ENCODE data around the gene FAM227B.
A peak's percentile ranks its signal among the peaks of the same experiment; 100 is the strongest.
"Not testable (repeated sequence)": the region's sequence is repeated elsewhere in the genome, so short reads cannot be mapped to it uniquely, and the experiment has no call there.

The FAM227B gene

GRCh38 chr15:49492830-49493229 is 127.8 kb downstream of the FAM227B start:
- DNase-seq: no peak

- DNase-seq: no peak
These were observed 128.5 kb downstream of the FAM227B start for GRCh38 chr15:49492151-49492550.

- no peak for DNase-seq
These were observed 129.7 kb downstream of the FAM227B start for GRCh38 chr15:49490966-49491365.

- not testable (repeated sequence) for DNase-seq
These were observed 135.2 kb downstream of the FAM227B start for GRCh38 chr15:49485401-49485800.

DNA sequence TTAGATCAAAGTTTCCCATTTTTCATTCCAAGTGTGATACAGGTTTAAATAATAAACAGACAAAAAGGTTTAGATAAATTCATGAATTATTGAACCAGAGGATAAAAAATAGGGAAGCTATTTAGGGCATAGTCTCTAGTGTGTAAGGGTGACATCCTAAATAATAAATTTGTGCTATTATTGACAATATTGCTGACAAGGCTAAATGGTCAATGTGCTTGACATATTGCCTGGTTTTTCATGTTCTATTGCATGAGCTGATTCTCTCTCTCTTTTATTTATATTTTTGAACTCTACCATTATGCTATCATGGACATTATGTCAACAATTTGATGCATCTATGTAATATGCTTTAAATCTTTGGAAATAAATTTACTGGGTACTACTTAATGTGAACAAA is 141.6 kb downstream of the FAM227B start:
- DNase-seq: not testable (repeated sequence)

DNA sequence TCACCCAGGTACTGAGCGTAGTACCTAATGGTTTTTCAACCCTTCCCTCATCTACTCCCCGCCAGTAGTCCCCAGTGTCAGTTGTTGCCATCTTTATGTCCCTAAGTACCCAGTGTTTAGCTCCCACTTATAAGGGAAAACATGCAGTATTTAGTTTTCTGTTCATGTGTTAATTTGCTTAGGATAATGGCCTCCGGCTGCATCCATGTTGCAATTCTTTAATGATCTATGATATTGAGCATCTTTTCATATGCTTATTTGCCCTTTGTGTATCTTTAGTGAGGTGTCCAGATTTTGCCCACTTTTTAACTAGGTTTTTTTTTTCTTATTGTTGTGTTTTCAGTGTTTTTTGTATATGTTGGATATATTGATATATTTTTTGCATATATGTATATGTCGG is 142.6 kb downstream of the FAM227B start:
- not testable (repeated sequence) for DNase-seq

DNA sequence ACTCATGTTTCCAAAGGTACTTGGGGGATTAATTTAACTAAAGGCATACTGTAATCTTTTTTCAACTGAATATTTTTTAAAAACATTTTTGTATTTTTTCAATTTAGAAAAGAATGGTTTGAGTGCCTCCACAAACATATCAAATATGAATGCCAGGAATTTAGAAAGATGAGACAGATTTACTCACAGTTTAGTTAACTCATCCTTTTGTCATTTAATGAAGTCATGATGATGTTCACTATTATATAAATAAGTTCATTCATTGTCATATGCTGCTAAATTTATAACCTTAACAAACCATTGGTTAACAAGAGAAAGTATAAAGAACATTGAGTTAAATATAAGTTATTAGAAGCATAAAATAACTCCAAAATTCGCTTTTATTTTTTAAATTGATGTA is 147.6 kb downstream of the FAM227B start:
- no peak for DNase-seq

DNA sequence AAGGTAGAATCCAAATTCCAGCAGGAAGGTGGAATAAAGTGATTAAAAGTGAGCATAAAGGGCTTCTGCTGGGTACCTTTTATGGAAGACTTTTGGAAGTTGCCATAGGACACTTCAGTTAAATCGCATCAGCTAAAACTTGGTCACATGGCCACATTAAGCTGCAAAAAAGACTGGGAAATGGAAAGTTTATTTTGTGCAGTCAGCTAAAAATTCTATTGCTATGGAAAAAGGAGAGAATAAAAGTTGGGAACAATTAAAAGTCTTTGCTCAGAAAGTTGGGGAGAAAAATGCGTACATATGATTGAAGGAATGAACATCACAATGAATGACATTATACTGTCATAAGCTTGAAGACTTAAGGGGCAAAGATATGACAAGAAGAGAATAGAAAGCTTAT is 148.3 kb downstream of the FAM227B start:
- no peak for DNase-seq

DNA sequence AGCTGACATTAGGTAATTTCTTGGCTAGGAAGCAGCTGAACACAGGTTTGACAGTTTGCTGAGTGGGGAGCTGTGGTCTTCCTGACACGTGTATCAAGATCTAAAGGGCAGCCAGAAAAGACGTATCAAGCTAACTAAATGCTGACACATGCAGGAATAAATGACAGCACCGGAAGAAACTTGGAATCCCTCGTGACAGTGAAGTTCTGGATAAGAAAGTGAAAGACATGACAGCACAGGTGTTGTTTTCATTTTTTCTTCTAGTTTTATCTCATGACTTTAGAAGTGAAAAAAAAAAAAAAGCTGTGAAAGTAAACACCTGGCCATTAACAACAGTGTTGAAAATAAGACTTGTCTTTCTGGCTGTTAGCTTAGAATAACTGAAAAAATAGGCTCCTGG is 148.9 kb downstream of the FAM227B start:
- no peak for DNase-seq

- not testable (repeated sequence) for DNase-seq
These were observed 149.4 kb downstream of the FAM227B start for GRCh38 chr15:49471248-49471647.

- no peak for DNase-seq
These were observed 152.2 kb downstream of the FAM227B start for GRCh38 chr15:49468481-49468839.

- DNase-seq: no peak
These were observed 152.7 kb downstream of the FAM227B start for GRCh38 chr15:49467746-49468480.

- DNase-seq: no peak
These were observed 154.5 kb downstream of the FAM227B start for GRCh38 chr15:49466119-49466518.

DNA sequence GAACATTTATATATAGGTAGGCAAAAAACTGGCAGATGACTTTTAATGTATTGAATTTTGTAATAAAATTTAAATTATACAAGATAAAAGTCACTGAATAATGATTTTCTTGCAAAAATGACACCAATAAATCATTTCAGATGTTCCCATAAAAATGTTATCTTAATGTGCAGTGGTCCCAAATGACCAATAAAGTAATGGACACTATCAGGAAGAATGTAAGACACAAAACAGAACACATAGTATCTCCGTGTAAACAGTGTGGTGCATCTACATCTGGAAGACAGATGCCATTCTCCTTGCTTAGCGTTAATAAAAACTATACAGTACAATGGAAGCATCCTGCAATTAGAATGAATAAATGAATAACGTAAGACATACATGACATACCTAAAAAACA is 156.1 kb downstream of the FAM227B start:
- DNase-seq: no peak

DNA sequence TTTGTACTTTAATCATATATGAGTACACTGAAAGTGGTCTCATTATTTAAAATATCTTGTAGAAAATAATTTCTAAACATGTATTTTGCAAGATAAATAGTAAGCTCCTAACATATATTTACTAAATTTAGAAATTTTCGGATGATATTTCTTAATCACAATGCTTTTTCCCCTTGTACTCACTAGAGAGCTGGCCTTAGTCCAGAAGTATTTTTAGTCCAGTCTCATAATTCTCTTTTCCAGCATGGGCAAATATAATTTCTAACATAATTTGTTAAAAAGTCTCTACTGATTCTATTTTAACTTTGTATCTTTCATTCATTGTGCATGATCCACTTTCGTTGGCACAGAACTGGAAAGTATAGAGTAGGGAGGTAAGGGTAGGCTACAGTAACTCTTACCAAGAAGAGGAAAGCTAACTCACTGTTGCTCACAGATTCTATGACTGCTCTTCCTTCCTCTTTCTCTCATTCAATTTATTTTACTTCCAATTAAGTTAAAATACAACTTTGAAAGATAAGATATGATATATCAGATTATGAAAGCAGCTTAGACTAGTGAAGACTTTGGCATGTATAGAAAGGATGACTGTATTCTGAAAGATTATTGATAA is 158.3 kb downstream of the FAM227B start:
- DNase-seq: no peak

GRCh38 chr15:49460411-49460941 is 160.1 kb downstream of the FAM227B start:
- no peak for DNase-seq

GRCh38 chr15:49458145-49458544 is 162.5 kb downstream of the FAM227B start:
- DNase-seq: no peak

DNA sequence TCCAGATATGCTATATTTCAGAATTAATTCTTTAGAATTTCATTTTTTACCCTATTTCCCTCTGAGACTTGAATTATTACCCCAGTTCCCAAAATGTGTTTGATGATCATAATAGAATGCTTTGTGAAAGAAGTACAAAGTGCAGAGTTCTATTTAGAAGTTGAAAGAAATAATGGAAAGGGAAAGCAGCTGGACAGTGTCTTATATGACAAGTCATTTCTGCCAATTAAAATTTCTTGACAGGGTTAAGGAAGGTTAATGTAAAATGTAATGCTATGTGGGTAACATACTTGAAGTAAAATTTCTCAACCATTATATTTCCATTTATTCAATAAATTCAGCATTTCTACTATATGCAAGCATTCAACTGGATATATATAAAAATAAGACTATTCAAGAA is 164.5 kb downstream of the FAM227B start:
- no peak for DNase-seq

- DNase-seq: no peak
These were observed 168.0 kb downstream of the FAM227B start for GRCh38 chr15:49452595-49452994.

- DNase-seq: no peak
These were observed 178.8 kb downstream of the FAM227B start for GRCh38 chr15:49441816-49442215.

DNA sequence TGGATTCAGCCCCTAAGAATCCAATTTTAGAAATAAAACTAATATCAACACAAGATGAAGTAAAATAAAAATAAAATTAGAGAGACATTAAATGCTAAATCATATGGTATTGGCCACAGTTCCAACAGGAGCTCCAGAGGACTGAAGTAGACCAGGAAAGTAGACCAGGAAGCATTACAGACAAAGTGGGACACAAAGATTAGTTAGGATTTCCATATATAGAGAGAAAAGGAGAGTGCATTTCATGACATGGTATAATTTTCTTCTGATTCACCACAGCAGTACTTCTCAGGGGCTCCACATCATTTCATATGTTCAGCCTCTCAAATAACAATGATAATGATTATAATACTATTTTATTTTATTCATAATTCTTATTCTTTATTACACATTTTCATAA is 179.3 kb downstream of the FAM227B start:
- no peak for DNase-seq

- DNase-seq: no peak
These were observed 180.8 kb downstream of the FAM227B start for GRCh38 chr15:49439678-49440395.

DNA sequence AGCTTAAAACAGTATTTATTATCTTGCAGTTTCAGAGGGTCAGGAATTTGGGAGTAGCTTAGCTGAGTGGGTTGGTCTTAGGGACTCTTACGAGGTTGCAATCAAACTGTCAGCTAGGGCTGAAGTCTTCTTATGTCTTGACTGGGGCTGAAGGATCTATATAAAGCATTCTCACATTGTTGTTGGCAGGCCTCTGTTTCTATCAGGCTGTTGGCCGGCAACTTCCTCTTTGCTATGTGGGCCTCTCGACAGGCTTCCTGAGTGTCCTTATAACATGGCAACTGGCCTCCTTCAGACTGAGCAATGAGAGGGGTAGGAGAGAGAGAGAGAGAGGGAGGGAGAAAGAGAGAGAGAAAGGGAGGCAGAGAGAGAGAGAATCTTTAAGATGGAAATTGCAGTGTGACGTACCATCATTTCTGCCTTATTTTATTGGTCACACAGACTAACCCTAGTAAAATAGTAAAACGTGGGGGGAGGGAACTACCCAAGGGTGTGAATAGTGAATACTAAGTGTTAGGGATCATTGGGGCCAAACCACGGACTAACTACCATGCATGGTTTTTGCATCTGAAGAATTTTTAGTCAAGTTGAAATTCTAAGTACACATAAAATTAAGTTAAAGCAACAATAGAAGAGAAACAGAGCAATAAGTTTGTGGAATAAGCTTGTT is 181.5 kb downstream of the FAM227B start:
- peak; percentile 26 for DNase-seq
